Prostate gland (tissue), 2 donors: ENCODE measurements around the gene ATG101.

Source experiments
- CTCF ChIP-seq, 4 experiments: fragments of 200-600 bp in 2 of 4; fragments of 450-650 bp in 2 of 4; sonication (generic) in 2 of 4; IDR thresholded peaks; 1 replicate in 3 of 4; 2 replicates in 1 of 4; pipeline ENCODE4 v1.5.1; 2016 to 2019; ENCODE audit warnings: antibody characterized with exemption in 4 of 4, mild to moderate bottlenecking in 2 of 4, moderate library complexity in 2 of 4
- POLR2A ChIP-seq: fragments of 450-650 bp; IDR thresholded peaks from one replicate; pipeline ENCODE4 v1.6.1; 2016; ENCODE audit warnings: antibody characterized with exemption, mild to moderate bottlenecking

- no peak for TF ChIP-seq POLR2A
- no peak for TF ChIP-seq CTCF (IDR thresholded peaks at IDR 0.05)
Observed at GRCh38 chr12:52046859-52047258, 22.9 kb upstream of the ATG101 start.
